Jurkat, Clone E6-1 (cell line): ENCODE results near the gene CDH4.

ENCODE experiments used
- DNase-seq: peaks from one replicate; pipeline ENCODE4 v3.0.0-alpha.2; 2011; ENCODE audit warnings: low read depth, low spot score
- H3K4me3 ChIP-seq: 2 replicates; pipeline ENCODE4 v1.5.1; 2011; ENCODE audit warnings: mild to moderate bottlenecking, low read length, control low read depth, moderate library complexity

Gene CDH4

GRCh38 chr20:61800359-61801064 is 548.5 kb downstream of the CDH4 start:
- H3K4me3 ChIP-seq, result no peak overlapping the region
- DNase-seq, result no peak

GRCh38 chr20:61801065-61801360 is 549.0 kb downstream of the CDH4 start:
- H3K4me3 ChIP-seq, result no peak overlapping the region
- no peak for DNase-seq

GRCh38 chr20:61801428-61801827 is 549.4 kb downstream of the CDH4 start:
- no peak for DNase-seq
- H3K4me3 ChIP-seq, result no peak overlapping the region

- no peak for DNase-seq
- H3K4me3 ChIP-seq, result no peak overlapping the region
These were observed 549.9 kb downstream of the CDH4 start for GRCh38 chr20:61801857-61802442.

GRCh38 chr20:61802721-61803311 is 550.8 kb downstream of the CDH4 start:
- H3K4me3 ChIP-seq, result no peak overlapping the region
- DNase-seq, result no peak

GRCh38 chr20:61803416-61803914 is 551.4 kb downstream of the CDH4 start:
- no peak for DNase-seq
- no peak overlapping the region for H3K4me3 ChIP-seq

- no peak for DNase-seq
These were observed 552.1 kb downstream of the CDH4 start for GRCh38 chr20:61803915-61804751.

GRCh38 chr20:61804752-61805295 is 552.8 kb downstream of the CDH4 start:
- H3K4me3 ChIP-seq, result no peak overlapping the region
- no peak for DNase-seq

More at GRCh38 chr20:61803915-61804751, 552.1 kb downstream of the CDH4 start:
- H3K4me3 ChIP-seq, result no peak overlapping the region

- no peak for DNase-seq
- H3K4me3 ChIP-seq, result no peak overlapping the region
These were observed 553.3 kb downstream of the CDH4 start for GRCh38 chr20:61805365-61805764.

- no peak overlapping the region for H3K4me3 ChIP-seq
- DNase-seq, result no peak
These were observed 553.7 kb downstream of the CDH4 start for GRCh38 chr20:61805781-61806180.

- DNase-seq, result no peak
- no peak overlapping the region for H3K4me3 ChIP-seq
These were observed 554.3 kb downstream of the CDH4 start for GRCh38 chr20:61806314-61806713.

- no peak for DNase-seq
- H3K4me3 ChIP-seq, result no peak overlapping the region
These were observed 554.9 kb downstream of the CDH4 start for GRCh38 chr20:61806995-61807394.

GRCh38 chr20:61807471-61808160 is 555.6 kb downstream of the CDH4 start:
- no peak for DNase-seq
- no peak overlapping the region for H3K4me3 ChIP-seq

- no peak for DNase-seq
- no peak overlapping the region for H3K4me3 ChIP-seq
These were observed 556.4 kb downstream of the CDH4 start for GRCh38 chr20:61808447-61808846.

GRCh38 chr20:61809006-61809770 is 557.1 kb downstream of the CDH4 start:
- DNase-seq, result no peak
- no peak overlapping the region for H3K4me3 ChIP-seq

GRCh38 chr20:61810066-61810737 is 558.1 kb downstream of the CDH4 start:
- DNase-seq, result no peak
- H3K4me3 ChIP-seq, result no peak overlapping the region

GRCh38 chr20:61810738-61811135 is 558.7 kb downstream of the CDH4 start:
- no peak overlapping the region for H3K4me3 ChIP-seq
- DNase-seq, result peak; percentile 50

- no peak overlapping the region for H3K4me3 ChIP-seq
- DNase-seq, result no peak
These were observed 559.1 kb downstream of the CDH4 start for GRCh38 chr20:61811166-61811565.
